Fibroblast of lung (primary cell): ENCODE results near the gene TUT1. TPM values are rescaled to one million over a fixed set of nuclear protein-coding genes. Genes with fewer than 3 reads are reported as not detected.

Experiments used
- DNase-seq, 2 donors: peaks; one replicate each; pipeline versions ENCODE4 v3.0.0 to v3.0.0-alpha.2; 2010; ENCODE audit warnings: low read depth in 2 of 2
- H2AFZ ChIP-seq: 2 replicates; pipeline ENCODE4 v1.5.1; 2012; ENCODE audit warnings: low read length, control low read depth, inconsistent platforms
- H3K27ac ChIP-seq: 2 replicates; pipeline ENCODE4 v1.5.1; 2011; ENCODE audit warnings: low read length, control low read depth; ENCODE audit not compliant: insufficient read depth
- H3K27me3 ChIP-seq: 2 replicates; pipeline ENCODE4 v1.5.1; 2011; ENCODE audit warnings: mild to moderate bottlenecking, low read length; ENCODE audit not compliant: control insufficient read depth, insufficient read depth
- H3K36me3 ChIP-seq: 2 replicates; pipeline ENCODE4 v1.5.1; 2011; ENCODE audit warnings: low read length; ENCODE audit not compliant: control insufficient read depth, insufficient read depth
- H3K4me1 ChIP-seq: 2 replicates; pipeline ENCODE4 v1.5.1; 2011; ENCODE audit warnings: low read length; ENCODE audit not compliant: control insufficient read depth, insufficient read depth; ENCODE audit errors: extremely low read depth
- H3K4me2 ChIP-seq: 2 replicates; pipeline ENCODE4 v1.5.1; 2011; ENCODE audit warnings: low read length, control low read depth; ENCODE audit not compliant: insufficient read depth; ENCODE audit errors: extremely low read depth
- H3K4me3 ChIP-seq, 4 experiments: fragments of 200-600 bp in 1 of 4; sonication (generic) in 1 of 4; replicated peaks in 1 of 4; 2 replicates each; pipeline ENCODE4 v1.5.1; 2011 to 2016; ENCODE audit warnings: low read length in 4 of 4, low read depth in 3 of 4, mild to moderate bottlenecking in 3 of 4, control low read depth in 2 of 4, inconsistent platforms in 1 of 4, mixed read lengths in 1 of 4; ENCODE audit not compliant: insufficient read depth in 1 of 4; ENCODE audit errors: control extremely low read depth in 1 of 4
- H3K79me2 ChIP-seq: 2 replicates; pipeline ENCODE4 v1.5.1; 2012; ENCODE audit warnings: mild to moderate bottlenecking, low read length, inconsistent platforms; ENCODE audit not compliant: control insufficient read depth, insufficient read depth
- H3K9ac ChIP-seq: 2 replicates; pipeline ENCODE4 v1.5.1; 2011; ENCODE audit warnings: mild to moderate bottlenecking, low read length, control low read depth; ENCODE audit not compliant: insufficient read depth
- H3K9me3 ChIP-seq: 2 replicates; pipeline ENCODE4 v1.5.1; 2012; ENCODE audit warnings: low read depth, low read length; ENCODE audit not compliant: control insufficient read depth, insufficient read depth
- H4K20me1 ChIP-seq: 2 replicates; pipeline ENCODE4 v1.5.1; 2011; ENCODE audit warnings: low read length; ENCODE audit not compliant: control insufficient read depth, insufficient read depth; ENCODE audit errors: extremely low read depth
- CTCF ChIP-seq, 2 donors: IDR thresholded peaks in 1 of 2; conservative IDR thresholded peaks in 1 of 2; 1 replicate in 1 of 2; 2 replicates in 1 of 2; pipeline ENCODE4 v1.5.1; 2011 to 2012; ENCODE audit warnings: low read length in 2 of 2, control low read depth in 1 of 2, inconsistent platforms in 1 of 2, low read depth in 1 of 2, mild to moderate bottlenecking in 1 of 2
- EZH2 ChIP-seq: IDR thresholded peaks from 2 replicates; pipeline ENCODE4 v1.5.1; 2012; ENCODE audit warnings: low read length, control low read depth, mild to moderate bottlenecking; ENCODE audit errors: missing control alignments
- polyA plus RNA-seq, 2 donors: library from polyadenylated mRNA; depleted of rRNA in 1 of 2; stranded (reverse) in 1 of 2; unstranded in 1 of 2; fragments of >200 nt; gene quantifications; 2 replicates each; pipeline ENCODE4 v1.2.1, GENCODE V29; 2011 to 2012; ENCODE audit warnings: missing spikeins in 1 of 2
- total RNA-seq: library from RNA; depleted of rRNA; stranded (reverse); fragments of >200 nt; gene quantifications from 2 replicates; pipeline ENCODE4 v1.2.1, GENCODE V29; 2014

TUT1 gene
- total and polyA plus RNA-seq, 2 donors (not counting 1 experiment from before 2014, with no cell fraction given) = 5.5 to 7.8 TPM

- Histone ChIP-seq H4K20me1 (no peaks in the 10 kb centered on the region), H3K36me3 (peaks cover 11% of the 10 kb centered on the region)
Measured at GRCh38 chr11:62612366-62613290, 21.3 kb upstream of the TUT1 start, which contains the start of the genes EML3 and ROM1. TSS of gene EML3 (minus strand) at chr11:62612775. CDS start at chr11:62612457, 318 bp downstream. TSS of gene ROM1 (plus strand) at chr11:62613257. CDS start at chr11:62613282, 25 bp downstream.

GRCh38 chr11:62611705-62612365 is 20.5 kb upstream of the TUT1 start:
- Histone ChIP-seq H3K9me3 (no peaks in the 10 kb centered on the region), H4K20me1 (no peaks in the 10 kb centered on the region), H3K4me2 (peak overlapping the region; percentile 93), H3K27me3 (no peaks in the 10 kb centered on the region), H3K4me3 (peak overlapping the region; percentile 69 to 87 (median 79)), H3K27ac (peak overlapping the region; percentile 83), H3K4me1 (peaks cover 12% of the 10 kb centered on the region), H3K9ac (peak overlapping the region; percentile 61), H2AFZ (peak overlapping the region; percentile 79), H3K79me2 (no peaks in the 10 kb centered on the region), H3K36me3 (peaks cover 9% of the 10 kb centered on the region)
- DNase-seq = peak; percentile 74 to 78
- no peak for TF ChIP-seq EZH2
- TF ChIP-seq CTCF (conservative IDR thresholded peaks at IDR 0.05 in 1 of 2, IDR thresholded peaks at IDR 0.05 in 1 of 2; ENCODE audit: low read depth in 1 of 2, low read length in 2 of 2) = peak in 1 of 2 donors; percentile 7

More at GRCh38 chr11:62612366-62613290, 21.3 kb upstream of the TUT1 start, which contains the start of the genes EML3 and ROM1:
- Histone ChIP-seq H2AFZ (peak within 1 kb of the TSS; percentile 79), H3K27ac (peak within 1 kb of the TSS; percentile 83), H3K4me1 (peaks cover 12% of the 10 kb centered on the region), H3K27me3 (no peaks in the 10 kb centered on the region), H3K4me2 (peak within 1 kb of the TSS; percentile 93), H3K9me3 (no peaks in the 10 kb centered on the region), H3K9ac (peak within 1 kb of the TSS; percentile 61), H3K4me3 (peak within 1 kb of the TSS; percentile 69 to 87 (median 79)), H3K79me2 (no peaks in the 10 kb centered on the region)
- TF ChIP-seq CTCF (conservative IDR thresholded peaks at IDR 0.05 in 1 of 2, IDR thresholded peaks at IDR 0.05 in 1 of 2; ENCODE audit: low read depth in 1 of 2, low read length in 2 of 2) (peak; percentile 51 to 85), EZH2 (no peak)
- DNase-seq = peak; percentile 74 to 92
